ENCODE data around the gene ALKBH1.
"Not testable (repeated sequence)": the region's sequence is repeated elsewhere in the genome, so short reads cannot be mapped to it uniquely, and the experiment has no call there.

The ALKBH1 gene, protein sequence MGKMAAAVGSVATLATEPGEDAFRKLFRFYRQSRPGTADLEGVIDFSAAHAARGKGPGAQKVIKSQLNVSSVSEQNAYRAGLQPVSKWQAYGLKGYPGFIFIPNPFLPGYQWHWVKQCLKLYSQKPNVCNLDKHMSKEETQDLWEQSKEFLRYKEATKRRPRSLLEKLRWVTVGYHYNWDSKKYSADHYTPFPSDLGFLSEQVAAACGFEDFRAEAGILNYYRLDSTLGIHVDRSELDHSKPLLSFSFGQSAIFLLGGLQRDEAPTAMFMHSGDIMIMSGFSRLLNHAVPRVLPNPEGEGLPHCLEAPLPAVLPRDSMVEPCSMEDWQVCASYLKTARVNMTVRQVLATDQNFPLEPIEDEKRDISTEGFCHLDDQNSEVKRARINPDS

GRCh38 chr14:77707724-77708408, at the start of gene ALKBH1, which contains the start of gene SLIRP:
Gene ALKBH1 (minus strand): TSS chr14:77708023. CDS start chr14:77708004, 19 bp downstream.
Gene SLIRP (plus strand): TSS chr14:77708103. CDS start chr14:77708112, 9 bp downstream.
- peak; percentile 96 for DNase-seq

DNA sequence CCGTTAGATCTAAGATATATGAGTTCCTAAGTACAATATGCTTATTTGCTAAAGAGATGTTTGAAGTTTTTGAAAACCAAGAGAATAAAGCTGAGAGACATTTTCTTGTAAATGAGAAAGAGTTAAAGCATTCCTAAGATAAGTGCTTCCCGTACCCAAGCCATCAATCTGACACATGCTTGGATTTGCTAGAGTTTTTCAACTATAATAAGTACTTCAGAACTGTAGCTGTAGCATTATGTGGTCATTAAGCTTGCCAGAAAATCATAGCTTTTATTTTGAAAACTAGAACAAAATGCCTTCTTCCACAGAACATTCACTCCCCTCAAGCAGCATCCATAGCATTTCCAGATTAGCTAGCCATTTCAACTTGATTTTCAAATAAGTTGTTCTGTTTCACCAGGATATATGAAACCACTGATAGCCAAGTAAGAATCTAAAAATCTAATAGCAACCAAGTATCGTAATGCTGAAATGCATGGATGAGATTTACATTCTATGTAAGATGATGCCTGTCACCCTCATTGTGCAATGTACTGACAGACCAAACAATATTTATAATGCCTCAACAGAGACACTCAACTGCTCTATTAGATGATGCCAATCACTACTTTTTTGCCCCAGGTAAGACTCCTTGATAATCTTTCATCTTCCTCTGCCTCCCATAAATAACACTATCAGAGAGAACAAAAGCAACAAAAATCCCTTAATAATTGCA, 45.1 kb upstream of the ALKBH1 start:
- no peak for DNase-seq

DNA sequence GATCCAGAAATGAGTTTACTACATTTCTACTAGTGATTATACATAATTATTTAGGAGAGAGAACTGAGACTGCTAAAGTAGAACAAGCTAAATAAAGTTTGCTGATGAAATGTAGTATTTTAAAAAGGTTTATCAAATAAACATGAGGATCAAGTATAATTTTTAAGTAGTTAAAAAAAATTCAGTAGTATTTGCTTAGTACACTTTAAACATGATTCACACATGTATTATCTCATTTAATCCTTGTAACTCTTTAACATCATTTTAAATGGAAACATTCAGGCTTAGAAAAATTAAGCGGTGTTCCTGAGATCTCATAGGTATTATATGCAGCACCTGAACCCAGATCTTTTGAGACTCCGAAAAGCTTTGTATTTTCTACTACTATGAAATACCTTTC, 44.4 kb upstream of the ALKBH1 start:
- no peak for DNase-seq

- DNase-seq: not testable (repeated sequence)
Observed at GRCh38 chr14:77747425-77747824, 39.6 kb upstream of the ALKBH1 start.

- no peak for DNase-seq
Observed at GRCh38 chr14:77746064-77746702, 38.4 kb upstream of the ALKBH1 start.

GRCh38 chr14:77741438-77741837, 33.6 kb upstream of the ALKBH1 start:
- no peak for DNase-seq

GRCh38 chr14:77738559-77739250, 30.9 kb upstream of the ALKBH1 start:
- no peak for DNase-seq

DNA sequence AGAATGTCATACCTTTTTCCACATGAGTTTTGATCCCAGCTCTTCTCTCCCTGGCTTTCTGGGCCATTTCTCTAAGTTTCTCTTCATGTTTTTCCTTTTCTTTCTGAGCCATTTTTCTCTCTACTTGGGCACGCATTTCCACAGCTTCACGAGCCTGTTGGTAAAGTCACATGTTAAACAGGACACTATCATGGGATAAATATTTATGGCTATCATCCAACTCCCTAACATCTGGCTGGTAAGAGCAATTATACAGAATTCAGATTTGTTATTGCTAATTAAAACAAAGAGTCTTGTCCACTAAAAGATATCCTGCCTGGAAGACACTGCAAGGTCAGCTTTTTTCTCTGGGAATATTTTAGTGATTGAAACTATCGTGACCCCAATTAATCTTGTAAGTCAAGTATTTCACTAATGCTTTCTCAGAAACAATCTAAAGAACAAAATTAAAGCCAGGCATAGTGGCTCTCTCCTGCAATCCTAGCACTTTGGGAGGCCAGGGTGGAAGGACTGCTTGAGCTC, 23.2 kb upstream of the ALKBH1 start:
- DNase-seq: no peak

- no peak for DNase-seq
Observed at GRCh38 chr14:77722301-77722700, 14.5 kb upstream of the ALKBH1 start.

GRCh38 chr14:77721437-77721836, 13.6 kb upstream of the ALKBH1 start:
- DNase-seq: no peak

DNA sequence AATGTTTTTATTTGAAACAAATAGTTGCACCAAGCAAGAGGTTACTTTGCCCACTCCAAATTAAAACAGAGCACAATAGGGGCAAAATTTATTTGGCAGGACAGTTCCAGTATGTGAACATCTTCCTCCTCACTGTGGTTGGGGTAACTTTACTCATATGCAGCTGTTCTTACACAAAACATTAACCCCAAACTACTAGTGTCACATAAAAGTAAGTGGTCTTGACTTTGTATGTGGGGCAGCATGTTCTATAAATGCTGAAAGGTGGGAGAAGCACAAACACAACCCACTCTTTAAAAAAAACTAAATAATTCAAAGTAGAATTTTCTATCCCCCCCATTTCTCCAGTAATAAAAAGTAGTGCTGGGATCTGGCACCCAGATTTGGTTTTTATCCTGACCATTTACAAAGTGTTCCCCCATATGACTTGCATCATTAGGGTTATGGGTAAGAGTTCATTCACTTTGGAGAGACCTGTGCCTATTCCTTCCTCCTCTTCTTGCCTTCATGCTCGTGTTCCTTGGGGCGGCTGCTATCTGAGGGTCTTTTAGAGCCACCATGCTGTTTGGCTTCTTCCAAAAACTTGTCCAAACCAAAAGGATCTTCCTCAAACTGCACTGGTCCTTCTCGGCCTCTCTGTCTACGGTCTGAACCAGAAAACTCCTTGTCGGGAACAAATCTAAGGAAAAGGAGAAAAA, 9.9 kb upstream of the ALKBH1 start:
- DNase-seq: no peak

- no peak for DNase-seq
Observed at GRCh38 chr14:77714926-77715325, 7.1 kb upstream of the ALKBH1 start.

- DNase-seq: no peak
Observed at GRCh38 chr14:77710364-77710763, 2.5 kb upstream of the ALKBH1 start.

DNA sequence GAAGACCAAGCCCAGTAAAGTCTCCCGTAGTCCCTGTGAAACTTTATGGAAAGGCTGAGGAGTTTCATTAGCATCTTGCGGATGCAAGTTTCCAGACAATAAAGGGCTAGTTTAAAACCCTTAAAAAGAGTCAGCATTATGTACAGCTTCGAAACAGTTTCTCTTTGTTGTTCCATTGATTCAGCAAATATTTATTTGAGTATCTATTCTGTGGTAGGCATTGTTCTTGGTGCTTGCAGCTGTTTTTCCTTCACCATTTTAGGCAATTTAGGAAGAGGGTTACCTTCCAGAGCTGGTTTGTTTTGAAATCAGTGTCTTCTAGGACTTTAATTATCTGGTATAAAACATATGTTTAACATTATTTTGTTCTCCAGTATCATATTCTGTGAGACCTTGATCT, 1.6 kb upstream of the ALKBH1 start:
- DNase-seq: no peak

GRCh38 chr14:77708749-77709148, 926 bp upstream of the ALKBH1 start:
- no peak for DNase-seq

DNA sequence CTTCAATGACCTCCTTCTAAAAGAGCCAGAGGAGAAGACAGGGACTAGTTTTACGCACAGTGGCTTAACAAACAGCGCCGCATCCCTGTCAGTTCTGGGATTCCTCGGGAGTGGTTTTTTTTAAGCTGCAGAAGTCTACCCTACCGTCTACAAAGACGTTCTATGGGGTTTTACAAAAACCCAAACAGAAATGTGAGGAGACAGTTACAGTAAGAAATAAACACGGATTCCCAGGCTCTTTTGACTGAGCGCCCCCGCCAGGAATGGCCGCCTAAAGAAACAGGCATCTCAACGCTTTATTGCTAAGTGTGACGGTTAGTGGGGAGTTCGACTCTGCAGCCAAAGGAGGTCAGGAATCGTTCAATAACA, 484 bp downstream of the ALKBH1 start:
- peak; percentile 70 for DNase-seq

DNA sequence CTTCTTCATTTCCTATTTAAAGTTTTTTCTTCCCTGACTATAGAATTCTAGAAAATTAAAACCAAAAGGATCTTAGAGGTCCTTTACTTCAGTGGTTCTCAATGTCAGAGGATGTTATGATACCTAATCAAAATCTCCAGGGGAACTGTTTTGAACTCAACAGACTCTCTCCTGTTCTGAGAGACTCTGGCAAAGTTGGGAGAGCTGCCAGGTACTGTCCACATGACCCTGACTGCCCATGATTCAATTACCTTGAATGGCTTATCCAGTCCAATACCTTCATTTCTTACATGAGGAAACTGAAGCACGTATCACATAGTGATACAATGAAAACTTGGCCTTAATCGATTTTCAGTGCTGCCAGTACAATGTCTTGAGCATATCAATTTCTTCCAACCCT, 16.6 kb downstream of the ALKBH1 start:
- no peak for DNase-seq

DNA sequence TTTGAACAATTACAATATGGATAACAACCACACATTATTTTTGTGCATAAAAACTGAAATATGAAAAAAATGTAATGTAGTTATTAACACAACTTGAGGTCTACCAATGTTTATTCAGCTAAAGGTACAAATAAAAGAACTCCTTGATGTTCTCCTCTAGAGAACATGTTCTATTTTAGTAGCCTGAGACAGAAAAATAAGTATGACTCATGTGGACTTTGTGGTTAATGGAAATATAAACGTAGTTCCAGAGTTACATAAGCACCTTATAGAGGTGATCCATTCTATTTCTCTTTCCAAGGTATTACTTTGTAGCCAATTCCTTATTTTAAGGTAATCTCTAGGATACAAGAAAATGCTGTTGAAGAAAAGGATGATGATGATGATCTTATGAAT, 25.7 kb downstream of the ALKBH1 start:
- no peak for DNase-seq

GRCh38 chr14:77681196-77682157, 26.3 kb downstream of the ALKBH1 start:
- DNase-seq: peak; percentile 17

DNA sequence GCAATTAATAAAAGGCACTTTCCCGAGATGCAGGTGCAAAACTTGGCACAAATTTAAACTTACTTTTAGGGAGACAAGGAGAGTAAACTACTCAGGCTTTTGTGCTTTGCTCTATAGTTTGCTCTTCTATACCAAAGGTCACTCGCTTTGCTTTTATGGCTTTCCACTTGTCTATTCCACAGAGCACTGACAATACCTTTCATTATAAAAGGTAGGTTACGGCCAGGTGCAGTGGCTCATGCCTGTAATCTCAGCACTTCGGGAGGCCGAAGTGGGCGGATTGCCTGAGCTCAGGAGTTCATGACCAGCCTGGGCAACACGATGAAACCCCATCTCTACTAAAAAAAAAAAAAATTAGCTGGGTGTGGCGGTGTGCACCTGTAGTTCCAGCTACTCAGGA, 32.9 kb downstream of the ALKBH1 start:
- DNase-seq: no peak
